Calu3 (cell line): ENCODE measurements around the gene STRN. TPM values are rescaled to one million over a fixed set of nuclear protein-coding genes. Genes with fewer than 3 reads are reported as not detected.

Source experiments
- BruUV-seq: library from RNA; stranded (reverse); fragments of 400-500 nt; replicated peaks from 2 replicates; lab custom pipeline; 2021; lab: Mats Ljungman, UMichigan
- CTCF ChIA-PET: fragments of 300-600 bp; sonication (Branson Sonifier 250); formaldehyde crosslinking; loops from one replicate; lab custom pipeline; 2022; ENCODE audit warnings: antibody characterized with exemption; lab: Charles Lee
- DNase-seq: peaks from one replicate; pipeline ENCODE4 v3.0.0; 2022
- H3K27ac Mint-ChIP-seq: one replicate; pipeline ENCODE4 v1.8.0; 2022; ENCODE audit warnings: mixed read lengths; ENCODE audit not compliant: unreplicated experiment
- H3K27me3 Mint-ChIP-seq: one replicate; pipeline ENCODE4 v1.8.0; 2022; ENCODE audit warnings: mixed read lengths; ENCODE audit not compliant: unreplicated experiment
- H3K36me3 Mint-ChIP-seq: one replicate; pipeline ENCODE4 v1.8.0; 2022; ENCODE audit warnings: mild to moderate bottlenecking, moderate library complexity, mixed read lengths; ENCODE audit not compliant: insufficient read depth, unreplicated experiment
- H3K4me1 Mint-ChIP-seq: one replicate; pipeline ENCODE4 v1.8.0; 2022; ENCODE audit warnings: mild to moderate bottlenecking, low read depth, mixed read lengths; ENCODE audit not compliant: unreplicated experiment
- H3K4me3 Mint-ChIP-seq: one replicate; pipeline ENCODE4 v1.8.0; 2022; ENCODE audit warnings: mild to moderate bottlenecking, low read depth, moderate library complexity, mixed read lengths; ENCODE audit not compliant: unreplicated experiment
- H3K9me3 Mint-ChIP-seq: one replicate; pipeline ENCODE4 v1.8.0; 2022; ENCODE audit warnings: low read depth, mixed read lengths; ENCODE audit not compliant: unreplicated experiment
- CTCF ChIP-seq: fragments of 200-600 bp; IDR thresholded peaks from one replicate; pipeline ENCODE4 v1.8.0; 2022; ENCODE audit warnings: antibody characterized with exemption; ENCODE audit not compliant: unreplicated experiment
- intact Hi-C: fragments of 100-400 bp; cut with micrococcal nuclease; formaldehyde crosslinking; loops from one replicate; pipeline ENCODE4 v1.10.0; 2022; ENCODE audit not compliant: unreplicated experiment
- total RNA-seq: library from RNA; stranded (reverse); gene quantifications from 2 replicates; pipeline ENCODE4 v1.2.3, GENCODE V29; 2022

STRN gene
- total RNA-seq, 1 experiment from 2014 or later: 29.3 TPM

- Mint-ChIP-seq H3K4me3 (no peak overlapping the region), H3K27me3 (no peaks in the 10 kb centered on the region), H3K9me3 (no peaks in the 10 kb centered on the region), H3K36me3 (peaks cover 14% of the 10 kb centered on the region), H3K4me1 (no peaks in the 10 kb centered on the region), H3K27ac (no peak overlapping the region)
- no peak for TF ChIP-seq CTCF
- no peak for DNase-seq
- no TSS peak for BruUV-seq
- intact Hi-C loops: no loop called here
- CTCF ChIA-PET: no interaction called here
Measured at GRCh38 chr2:36861896-36862295, 104.4 kb downstream of the STRN start.

- intact Hi-C loops: no loop called here
- Mint-ChIP-seq H3K36me3 (peaks cover 7% of the 10 kb centered on the region), H3K4me1 (no peaks in the 10 kb centered on the region), H3K27me3 (no peaks in the 10 kb centered on the region), H3K27ac (no peak overlapping the region), H3K4me3 (no peak overlapping the region), H3K9me3 (no peaks in the 10 kb centered on the region)
- TF ChIP-seq CTCF: no peak
- DNase-seq: no peak
- CTCF ChIA-PET: no interaction called here
- BruUV-seq: no TSS peak
Measured at GRCh38 chr2:36859366-36859792, 107.0 kb downstream of the STRN start.

- BruUV-seq: no TSS peak
- intact Hi-C loops: no loop called here
- DNase-seq: no peak
- CTCF ChIA-PET: no interaction called here
- Mint-ChIP-seq H3K27me3 (no peaks in the 10 kb centered on the region), H3K4me1 (no peaks in the 10 kb centered on the region), H3K4me3 (no peak overlapping the region), H3K9me3 (no peaks in the 10 kb centered on the region), H3K36me3 (peaks cover 7% of the 10 kb centered on the region), H3K27ac (no peak overlapping the region)
- TF ChIP-seq CTCF: no peak
Measured at GRCh38 chr2:36858551-36859365, 107.6 kb downstream of the STRN start.

- BruUV-seq: no TSS peak
- no peak for DNase-seq
- no peaks in the 10 kb centered on the region for H3K9me3 Mint-ChIP-seq
- intact Hi-C loops: no loop called here
- peaks cover 7% of the 10 kb centered on the region for H3K36me3 Mint-ChIP-seq
- no peaks in the 10 kb centered on the region for H3K27me3 Mint-ChIP-seq
- no peak overlapping the region for H3K4me3 Mint-ChIP-seq
- CTCF ChIA-PET: no interaction called here
- TF ChIP-seq CTCF: no peak
- H3K4me1 Mint-ChIP-seq: no peaks in the 10 kb centered on the region
- H3K27ac Mint-ChIP-seq: no peak overlapping the region
Measured at GRCh38 chr2:36857713-36858112, 108.6 kb downstream of the STRN start.
